ENCODE data around the gene EFNA5.

Gene EFNA5

DNA sequence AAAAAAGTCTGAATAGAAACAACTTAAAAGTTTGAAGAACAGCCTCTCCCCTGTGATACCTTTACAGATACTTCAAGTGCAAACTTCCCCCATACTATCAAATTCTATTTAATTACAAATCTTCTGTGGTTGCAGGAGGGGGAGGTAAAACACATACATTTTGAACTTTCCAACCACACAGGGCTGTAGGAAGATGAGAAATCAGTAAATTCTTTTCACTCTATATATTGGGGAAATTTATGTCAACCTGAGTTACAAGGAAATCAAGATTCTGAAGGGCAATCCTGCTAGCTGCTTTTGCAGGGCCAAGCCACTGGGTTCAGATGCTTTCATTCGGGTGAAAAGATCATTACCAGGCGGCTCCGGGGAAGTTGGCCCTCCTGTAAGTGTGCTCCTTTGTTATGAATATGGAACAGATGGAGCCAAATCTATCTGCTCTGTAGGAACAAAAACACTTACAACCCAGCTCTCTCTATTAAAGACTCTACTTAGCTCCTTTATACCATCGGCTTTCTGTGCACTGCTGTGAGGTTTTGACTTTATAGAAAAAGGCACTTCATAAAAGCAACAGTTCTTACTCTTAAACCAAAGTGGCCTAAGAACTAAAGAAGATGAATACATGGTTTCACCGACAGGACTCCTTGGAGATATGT lies 269.1 kb downstream of the EFNA5 start:
- in situ Hi-C loops (cut with HindIII; ENCODE audit: low sequenced_read_pairs) = no loop called here

DNA sequence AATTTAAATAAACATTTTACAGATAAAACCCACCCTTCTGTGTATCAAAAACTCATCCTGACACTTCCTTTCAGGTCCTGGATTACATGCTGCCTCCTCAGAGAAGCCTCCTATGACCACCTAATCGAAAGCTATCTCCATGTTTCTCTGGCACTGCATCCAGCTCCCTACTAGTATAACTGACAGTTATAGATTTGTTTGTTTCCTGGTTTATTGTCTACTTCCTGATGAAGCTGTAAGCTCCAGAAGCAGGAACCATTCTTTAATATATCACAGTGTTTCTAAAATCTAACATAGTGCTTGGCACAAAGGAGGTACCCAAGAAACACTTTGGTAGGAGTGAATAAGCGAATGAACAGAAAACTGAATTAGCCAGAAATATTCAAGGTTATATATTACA lies 270.4 kb downstream of the EFNA5 start:
- in situ Hi-C loops (cut with HindIII; ENCODE audit: low sequenced_read_pairs) = no loop called here
- no peak for DNase-seq (ENCODE audit: low read depth)
- TF ChIP-seq, protein P1, sequence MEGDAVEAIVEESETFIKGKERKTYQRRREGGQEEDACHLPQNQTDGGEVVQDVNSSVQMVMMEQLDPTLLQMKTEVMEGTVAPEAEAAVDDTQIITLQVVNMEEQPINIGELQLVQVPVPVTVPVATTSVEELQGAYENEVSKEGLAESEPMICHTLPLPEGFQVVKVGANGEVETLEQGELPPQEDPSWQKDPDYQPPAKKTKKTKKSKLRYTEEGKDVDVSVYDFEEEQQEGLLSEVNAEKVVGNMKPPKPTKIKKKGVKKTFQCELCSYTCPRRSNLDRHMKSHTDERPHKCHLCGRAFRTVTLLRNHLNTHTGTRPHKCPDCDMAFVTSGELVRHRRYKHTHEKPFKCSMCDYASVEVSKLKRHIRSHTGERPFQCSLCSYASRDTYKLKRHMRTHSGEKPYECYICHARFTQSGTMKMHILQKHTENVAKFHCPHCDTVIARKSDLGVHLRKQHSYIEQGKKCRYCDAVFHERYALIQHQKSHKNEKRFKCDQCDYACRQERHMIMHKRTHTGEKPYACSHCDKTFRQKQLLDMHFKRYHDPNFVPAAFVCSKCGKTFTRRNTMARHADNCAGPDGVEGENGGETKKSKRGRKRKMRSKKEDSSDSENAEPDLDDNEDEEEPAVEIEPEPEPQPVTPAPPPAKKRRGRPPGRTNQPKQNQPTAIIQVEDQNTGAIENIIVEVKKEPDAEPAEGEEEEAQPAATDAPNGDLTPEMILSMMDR (IDR thresholded peaks at IDR 0.05; ENCODE audit: low read depth, low read length, missing control alignments) = no peak
- no peak overlapping the region for H3K4me3 ChIP-seq (ENCODE audit: low read depth, low read length)

More for the DNA sequence above, 269.1 kb downstream of the EFNA5 start:
- no peak for DNase-seq (ENCODE audit: low read depth)
- TF ChIP-seq, protein P1 (IDR thresholded peaks at IDR 0.05; ENCODE audit: low read depth, low read length, missing control alignments) = no peak
- no peak overlapping the region for H3K4me3 ChIP-seq (ENCODE audit: low read depth, low read length)

DNA sequence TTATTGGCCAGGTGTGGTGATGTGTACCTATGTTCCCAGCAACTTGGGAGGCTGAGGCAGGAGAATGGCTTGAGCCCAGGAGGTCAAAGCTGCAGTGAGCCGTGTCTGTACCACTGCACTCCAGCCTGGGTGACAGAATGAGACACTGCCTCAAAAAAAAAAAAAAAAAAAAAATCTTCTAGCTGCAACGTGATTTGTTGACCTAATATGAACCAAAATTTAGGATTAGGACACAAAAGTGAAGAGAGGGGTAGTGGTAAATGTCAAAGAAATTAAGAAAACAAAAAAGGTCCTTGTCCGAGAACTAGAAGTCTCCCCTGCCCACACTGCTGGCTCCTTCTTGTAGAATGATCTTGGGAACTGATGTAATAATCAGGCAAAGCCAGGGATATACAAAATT lies 272.0 kb downstream of the EFNA5 start:
- in situ Hi-C loops (cut with HindIII; ENCODE audit: low sequenced_read_pairs) = no loop called here
- DNase-seq (ENCODE audit: low read depth) = no peak
- no peak overlapping the region for H3K4me3 ChIP-seq (ENCODE audit: low read depth, low read length)
- TF ChIP-seq, protein P1 (IDR thresholded peaks at IDR 0.05; ENCODE audit: low read depth, low read length, missing control alignments) = no peak

DNA sequence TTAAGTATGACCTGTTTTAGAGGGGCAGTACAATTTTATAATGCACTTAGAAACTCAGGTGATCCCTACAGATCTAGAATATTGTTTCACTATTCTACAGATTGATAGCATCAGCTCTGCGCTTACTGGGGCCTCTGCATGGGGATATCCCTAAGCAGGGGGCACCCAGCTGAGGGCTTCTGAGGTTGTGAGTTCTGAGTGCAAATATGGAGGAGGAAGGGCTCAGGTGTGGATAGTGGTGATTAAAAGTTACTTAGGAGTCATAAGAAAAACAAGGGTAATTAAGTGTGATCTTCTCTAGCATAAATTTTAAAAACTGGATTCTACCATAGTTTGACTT lies 274.4 kb downstream of the EFNA5 start:
- no peak overlapping the region for H3K4me3 ChIP-seq (ENCODE audit: low read depth, low read length)
- no peak for DNase-seq (ENCODE audit: low read depth)
- in situ Hi-C loops (cut with HindIII; ENCODE audit: low sequenced_read_pairs) = no loop called here
- TF ChIP-seq, protein P1 (IDR thresholded peaks at IDR 0.05; ENCODE audit: low read depth, low read length, missing control alignments) = no peak

DNA sequence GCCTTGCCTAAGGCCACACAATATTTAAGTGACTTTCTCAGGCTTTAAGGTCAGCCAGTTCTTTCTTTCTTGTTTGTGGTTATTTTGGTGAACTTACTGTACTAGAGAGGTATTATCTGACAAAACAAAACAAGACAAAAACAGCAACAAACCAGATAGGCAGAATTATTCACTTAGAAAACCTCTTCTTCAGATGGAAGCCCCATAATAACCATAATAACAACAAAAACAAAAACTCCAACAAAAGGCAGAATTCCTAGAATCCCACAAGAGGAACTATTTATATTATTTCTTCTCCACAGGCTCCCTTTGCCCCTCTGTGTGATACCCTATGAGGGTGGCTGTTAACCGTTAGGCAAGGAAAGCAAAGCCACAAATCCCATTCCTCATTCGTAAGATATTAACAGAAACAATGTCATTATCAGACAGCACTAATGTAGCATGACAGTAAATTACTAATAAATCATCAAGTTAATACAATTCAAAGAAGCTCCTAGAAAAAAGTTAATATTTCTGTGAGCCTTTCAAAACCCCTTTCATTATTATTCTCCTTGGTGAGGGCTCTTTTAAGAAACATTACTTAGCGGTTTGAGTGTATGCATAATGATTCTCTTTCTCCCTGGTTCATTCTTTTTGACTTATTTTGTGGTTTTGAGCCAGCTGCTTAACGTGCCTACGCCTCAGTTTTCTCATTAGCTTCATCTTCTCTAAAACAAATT lies 274.9 kb downstream of the EFNA5 start:
- DNase-seq (ENCODE audit: low read depth) = no peak

DNA sequence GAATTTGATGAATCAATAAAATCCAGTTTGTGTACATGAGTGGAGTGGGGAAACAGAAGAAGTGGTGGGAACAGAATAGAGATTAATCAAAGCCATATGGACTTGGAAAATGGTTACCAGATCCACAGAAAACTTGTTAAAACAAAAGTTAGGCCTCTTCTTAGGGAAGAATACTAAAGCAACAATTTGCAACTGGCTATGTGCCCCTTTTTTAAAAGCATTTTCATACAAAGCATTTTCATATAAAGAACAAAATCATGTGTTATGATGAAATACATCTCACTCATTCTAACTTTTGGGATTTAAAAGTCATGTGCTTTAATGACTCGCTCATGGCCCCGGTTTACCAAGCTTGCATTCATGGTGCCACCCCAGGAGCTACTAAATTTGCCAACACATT lies 276.9 kb downstream of the EFNA5 start:
- in situ Hi-C loops (cut with HindIII; ENCODE audit: low sequenced_read_pairs) = no loop called here
- no peak for DNase-seq (ENCODE audit: low read depth)
- TF ChIP-seq, protein P1 (IDR thresholded peaks at IDR 0.05; ENCODE audit: low read depth, low read length, missing control alignments) = no peak
- no peak overlapping the region for H3K4me3 ChIP-seq (ENCODE audit: low read depth, low read length)

More for the DNA sequence above, 274.9 kb downstream of the EFNA5 start:
- TF ChIP-seq, protein P1 (IDR thresholded peaks at IDR 0.05; ENCODE audit: low read depth, low read length, missing control alignments) = no peak
- in situ Hi-C loops (cut with HindIII; ENCODE audit: low sequenced_read_pairs) = no loop called here
- no peak overlapping the region for H3K4me3 ChIP-seq (ENCODE audit: low read depth, low read length)

All from astrocyte of the cerebellum (primary cell).